ENCODE results near the gene ATXN2L. TPM values are rescaled to one million over a fixed set of nuclear protein-coding genes. Genes with fewer than 3 reads are reported as not detected.

Gene ATXN2L
- total and polyA plus RNA-seq, 2 of the 13 experiments (the other 11 are each of a cell fraction or from before 2014, with no cell fraction given): 40.8 to 55.1 TPM

- TF ChIP-seq HHEX (CRISPR knock-in tag; IDR thresholded peaks at IDR 0.05): no peak
- peak; percentile 55; the same call in 1 of the 2 replicates for TF ChIP-seq ZNF609 (CRISPR knock-in tag; IDR thresholded peaks at IDR 0.05; ENCODE audit: borderline replicate concordance)
- TF ChIP-seq HOXA7 (CRISPR knock-in tag; IDR thresholded peaks at IDR 0.05): no peak
- peak; percentile 15 for TF ChIP-seq HINFP (CRISPR knock-in tag; IDR thresholded peaks at IDR 0.05; ENCODE audit: low read depth)
- peak; percentile 67; the same call in 1 of the 2 replicates for TF ChIP-seq KLF15 (CRISPR knock-in tag; IDR thresholded peaks at IDR 0.05; ENCODE audit: borderline replicate concordance)
- TF ChIP-seq GABPB1 (CRISPR knock-in tag; IDR thresholded peaks at IDR 0.05): peak; percentile 94
- no peak for TF ChIP-seq LCORL (IDR thresholded peaks at IDR 0.05)
- TF ChIP-seq LCORL (CRISPR knock-in tag; IDR thresholded peaks at IDR 0.05): peak; percentile 79
- no peak for TF ChIP-seq POLR2AphosphoS2 (IDR thresholded peaks at IDR 0.05; ENCODE audit: low read depth, low read length)
- TF ChIP-seq ZMYM2 (CRISPR knock-in tag; IDR thresholded peaks at IDR 0.05): no peak
- peak; percentile 83 for TF ChIP-seq TFDP2 (CRISPR knock-in tag; IDR thresholded peaks at IDR 0.05)
- TF ChIP-seq MIER3 (CRISPR knock-in tag; IDR thresholded peaks at IDR 0.05; ENCODE audit: borderline replicate concordance): peak; percentile 53; the same call in 1 of the 2 replicates
- TF ChIP-seq NKX3-1 (CRISPR knock-in tag; IDR thresholded peaks at IDR 0.05): peak; percentile 64; the same call in 1 of the 2 replicates
- no peak; the same call in 1 of the 2 replicates for TF ChIP-seq ESRRA (CRISPR knock-in tag; IDR thresholded peaks at IDR 0.05; ENCODE audit: low read depth)
- 0 out of 2 replicates have a peak, but pooled peaks have one; percentile 67 for TF ChIP-seq PCBP1 (IDR thresholded peaks at IDR 0.05; ENCODE audit: borderline replicate concordance, low read depth, low read length)
- TF ChIP-seq THAP11 (CRISPR knock-in tag; IDR thresholded peaks at IDR 0.05): peak; percentile 87
- peak; percentile 79; the same call in 1 of the 2 replicates for TF ChIP-seq ZFX (CRISPR knock-in tag; IDR thresholded peaks at IDR 0.05; ENCODE audit: low read depth)
- TF ChIP-seq ZBTB20 (CRISPR knock-in tag; IDR thresholded peaks at IDR 0.05; ENCODE audit: borderline replicate concordance, low read depth): peak; percentile 76; the same call in 1 of the 2 replicates
- TF ChIP-seq ZNF891 (CRISPR knock-in tag; IDR thresholded peaks at IDR 0.05): peak; percentile 62; the same call in 1 of the 2 replicates
- peak; percentile 60; the same call in 1 of the 2 replicates for TF ChIP-seq ZZZ3 (CRISPR knock-in tag; IDR thresholded peaks at IDR 0.05; ENCODE audit: borderline replicate concordance)
- no peak for TF ChIP-seq MATR3 (CRISPR knock-in tag; IDR thresholded peaks at IDR 0.05)
- TF ChIP-seq ATM (IDR thresholded peaks at IDR 0.05; ENCODE audit: borderline replicate concordance): no peak
Observed at GRCh38 chr16:28823873-28824716, 1.3 kb downstream of the ATXN2L start (continued).
